WTC11 (cell line): Measurements from ENCODE around the gene EIF6. TPM values are rescaled to one million over a fixed set of nuclear protein-coding genes. Genes with fewer than 3 reads are reported as not detected.

ENCODE experiments used
- ATAC-seq: fragments of 200-7000 bp; cut with Tn5 transposase; 2 replicates; pipeline ENCODE4 v1.10.0; 2021; ENCODE audit warnings: mild to moderate bottlenecking, moderate library complexity
- CTCF ChIA-PET: fragments of 300-600 bp; sonication (Branson Sonifier 250); formaldehyde crosslinking; loops from one replicate; lab custom pipeline; 2021; ENCODE audit warnings: antibody characterized with exemption; lab: Charles Lee
- POLR2A ChIA-PET: fragments of 350-600 bp; sonication (Branson Sonifier 250); formaldehyde crosslinking; loops from one replicate; lab custom pipeline; 2021; ENCODE audit warnings: antibody characterized with exemption; lab: Charles Lee
- DNase-seq: peaks from one replicate; pipeline ENCODE4 v3.0.0; 2021; ENCODE audit warnings: low spot score
- H3K27ac Mint-ChIP-seq: 2 replicates; pipeline ENCODE4 v1.8.0; 2021; ENCODE audit warnings: mixed read lengths
- H3K27me3 Mint-ChIP-seq: 2 replicates; pipeline ENCODE4 v1.8.0; 2021; ENCODE audit warnings: low read depth, mild to moderate bottlenecking, moderate library complexity, mixed read lengths
- H3K36me3 Mint-ChIP-seq: 2 replicates; pipeline ENCODE4 v1.8.0; 2021; ENCODE audit warnings: mixed read lengths
- H3K4me1 Mint-ChIP-seq: 2 replicates; pipeline ENCODE4 v1.8.0; 2022; ENCODE audit warnings: mixed read lengths
- H3K4me3 Mint-ChIP-seq: 2 replicates; pipeline ENCODE4 v1.8.0; 2021; ENCODE audit warnings: mild to moderate bottlenecking, moderate library complexity, mixed read lengths
- H3K9me3 Mint-ChIP-seq: 2 replicates; pipeline ENCODE4 v1.8.0; 2021; ENCODE audit warnings: mixed read lengths
- ETV6 ChIP-seq: sonication (generic); formaldehyde crosslinking; IDR thresholded peaks from 2 replicates; pipeline ENCODE4 v1.8.1; 2022; ENCODE audit warnings: mild to moderate bottlenecking, missing genetic modification reagents
- GABPB1 ChIP-seq: sonication (generic); formaldehyde crosslinking; IDR thresholded peaks from 2 replicates; pipeline ENCODE4 v1.8.1; 2023; ENCODE audit warnings: mild to moderate bottlenecking, missing genetic modification reagents
- MXD4 ChIP-seq: fragments of 250-450 bp; sonication (Bioruptor Pico); IDR thresholded peaks from 2 replicates; pipeline ENCODE4 v1.8.0; 2021; ENCODE audit warnings: mild to moderate bottlenecking, moderate library complexity, borderline replicate concordance
- MYBL2 ChIP-seq: sonication (generic); formaldehyde crosslinking; IDR thresholded peaks from 2 replicates; pipeline ENCODE4 v1.8.1; 2023; ENCODE audit warnings: mild to moderate bottlenecking, moderate library complexity, missing genetic modification reagents
- NFE2L1 ChIP-seq: sonication (generic); formaldehyde crosslinking; IDR thresholded peaks from 2 replicates; pipeline ENCODE4 v1.8.1; 2023; ENCODE audit warnings: missing genetic modification reagents
- PRDM15 ChIP-seq: sonication (generic); formaldehyde crosslinking; IDR thresholded peaks from 2 replicates; pipeline ENCODE4 v1.8.0; 2022; ENCODE audit warnings: missing genetic modification reagents
- TEAD4 ChIP-seq: sonication (generic); formaldehyde crosslinking; IDR thresholded peaks from 2 replicates; pipeline ENCODE4 v1.8.0; 2022; ENCODE audit warnings: mild to moderate bottlenecking, missing genetic modification reagents
- TP53 ChIP-seq: sonication (generic); formaldehyde crosslinking; IDR thresholded peaks from 2 replicates; pipeline ENCODE4 v1.8.1; 2023; ENCODE audit warnings: mild to moderate bottlenecking, missing genetic modification reagents
- ZBTB21 ChIP-seq: sonication (generic); formaldehyde crosslinking; IDR thresholded peaks from 2 replicates; pipeline ENCODE4 v1.8.1; 2023; ENCODE audit warnings: mild to moderate bottlenecking, missing genetic modification reagents, borderline replicate concordance
- ZNF281 ChIP-seq: sonication (generic); formaldehyde crosslinking; IDR thresholded peaks from 2 replicates; pipeline ENCODE4 v1.8.0; 2023; ENCODE audit warnings: mild to moderate bottlenecking, missing genetic modification reagents
- ZNF396 ChIP-seq: fragments of 250-450 bp; sonication (Bioruptor Pico); IDR thresholded peaks from 2 replicates; pipeline ENCODE4 v1.8.0; 2021; ENCODE audit warnings: mild to moderate bottlenecking, moderate library complexity, borderline replicate concordance
- ZNF416 ChIP-seq: fragments of 250-450 bp; sonication (Bioruptor Pico); IDR thresholded peaks from 2 replicates; pipeline ENCODE4 v1.9.0; 2021; ENCODE audit warnings: mild to moderate bottlenecking, inconsistent platforms
- ZNF423 ChIP-seq: fragments of 250-450 bp; sonication (Bioruptor Pico); IDR thresholded peaks from 2 replicates; pipeline ENCODE4 v2.1.2; 2022; ENCODE audit warnings: mild to moderate bottlenecking, moderate library complexity
- ZNF671 ChIP-seq: fragments of 250-450 bp; sonication (Bioruptor Pico); IDR thresholded peaks from 2 replicates; pipeline ENCODE4 v1.8.0; 2021; ENCODE audit warnings: mild to moderate bottlenecking
- total RNA-seq: library from RNA; stranded (reverse); gene quantifications from 3 replicates; pipeline ENCODE4 v1.2.3, GENCODE V29; 2021
- TF ChIP-seq, protein P1 (sequence below): sonication (generic); formaldehyde crosslinking; IDR thresholded peaks from 2 replicates; pipeline ENCODE4 v1.8.0; 2022; ENCODE audit warnings: mild to moderate bottlenecking, missing genetic modification reagents

The EIF6 gene
- total RNA-seq, 1 experiment from 2014 or later: 157 TPM

DNA sequence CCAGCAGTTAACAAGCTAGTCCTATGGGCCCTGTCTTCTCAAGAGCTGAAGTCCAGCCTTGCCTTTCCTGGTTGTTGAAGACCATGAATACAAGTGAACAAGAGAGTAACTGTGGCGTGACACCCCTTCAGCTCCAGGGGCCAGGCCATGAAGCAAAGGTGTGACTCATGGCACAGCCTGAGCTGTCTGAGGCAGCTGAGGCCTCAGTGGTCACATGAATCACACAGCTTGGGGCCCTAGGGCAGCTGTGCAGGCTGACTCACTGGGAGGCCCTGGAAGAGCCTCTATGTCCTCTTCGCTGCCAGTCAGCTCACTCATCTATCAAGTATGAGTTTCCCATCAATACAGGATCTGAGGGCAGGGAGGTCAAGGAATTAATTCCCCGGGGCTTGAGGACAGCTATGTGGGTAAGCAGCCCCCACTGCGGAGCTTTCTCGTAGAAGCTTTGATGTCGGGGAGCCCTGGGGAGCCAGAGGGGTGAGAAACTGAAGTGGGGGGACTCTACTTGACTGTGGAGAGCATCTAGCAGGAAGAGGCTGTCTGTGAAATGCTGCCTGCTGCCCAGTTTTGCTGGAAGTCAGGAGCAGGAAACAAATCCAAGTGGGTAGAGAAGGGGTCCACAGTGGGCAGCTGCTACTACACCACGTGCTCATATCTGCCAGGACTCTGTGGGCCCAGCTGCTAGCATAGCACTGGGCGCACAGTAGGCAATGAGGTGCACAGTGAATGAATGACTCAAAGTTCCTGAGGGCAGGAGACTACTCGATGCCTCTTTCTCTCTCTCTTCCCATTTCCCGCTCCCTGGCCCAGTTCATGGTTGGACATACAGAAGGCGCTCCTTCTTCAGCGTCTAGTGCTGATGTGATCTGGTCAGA lies 21.3 kb upstream of the EIF6 start:
- H3K4me1 Mint-ChIP-seq: peaks cover 15% of the 10 kb centered on the region

DNA sequence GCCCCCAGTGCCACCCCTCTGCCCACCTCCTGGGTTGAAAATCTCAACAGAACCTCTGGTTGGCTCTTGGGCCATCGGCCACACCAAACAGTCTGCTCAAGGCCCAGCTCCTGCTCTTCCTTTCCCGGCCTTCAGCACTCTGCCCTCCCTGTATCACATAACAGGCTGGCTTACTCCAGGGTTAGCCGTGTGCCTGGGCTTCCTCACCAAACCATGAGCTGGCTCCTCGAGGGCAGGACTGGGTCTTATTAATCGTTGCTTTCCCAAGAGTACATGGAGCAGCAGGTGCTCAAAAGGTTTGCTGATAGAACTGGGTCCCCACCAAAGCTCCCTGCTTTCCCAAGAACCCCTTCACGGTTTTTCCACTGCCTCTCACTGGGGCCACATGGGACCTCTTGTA lies 20.4 kb upstream of the EIF6 start:
- ATAC-seq (no peak), DNase-seq (no peak)
- TF ChIP-seq ETV6 (CRISPR knock-in tag) (no peak), ZNF423 (no peak), ZBTB21 (no peak), MXD4 (no peak), TEAD4 (CRISPR knock-in tag) (no peak), NFE2L1 (CRISPR knock-in tag) (no peak), MYBL2 (CRISPR knock-in tag) (no peak), TP53 (CRISPR knock-in tag) (no peak), GABPB1 (CRISPR knock-in tag) (no peak), PRDM15 (CRISPR knock-in tag) (no peak), ZNF396 (CRISPR knock-in tag) (no peak), ZNF281 (CRISPR knock-in tag) (no peak), ZNF416 (CRISPR knock-in tag) (no peak)
- TF ChIP-seq, protein P1, sequence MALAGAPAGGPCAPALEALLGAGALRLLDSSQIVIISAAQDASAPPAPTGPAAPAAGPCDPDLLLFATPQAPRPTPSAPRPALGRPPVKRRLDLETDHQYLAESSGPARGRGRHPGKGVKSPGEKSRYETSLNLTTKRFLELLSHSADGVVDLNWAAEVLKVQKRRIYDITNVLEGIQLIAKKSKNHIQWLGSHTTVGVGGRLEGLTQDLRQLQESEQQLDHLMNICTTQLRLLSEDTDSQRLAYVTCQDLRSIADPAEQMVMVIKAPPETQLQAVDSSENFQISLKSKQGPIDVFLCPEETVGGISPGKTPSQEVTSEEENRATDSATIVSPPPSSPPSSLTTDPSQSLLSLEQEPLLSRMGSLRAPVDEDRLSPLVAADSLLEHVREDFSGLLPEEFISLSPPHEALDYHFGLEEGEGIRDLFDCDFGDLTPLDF (CRISPR knock-in tag): no peak
- POLR2A ChIA-PET: no interaction called here
- Mint-ChIP-seq H3K4me1 (peaks cover 14% of the 10 kb centered on the region), H3K36me3 (peaks cover 8% of the 10 kb centered on the region), H3K9me3 (no peaks in the 10 kb centered on the region), H3K27ac (no peak overlapping the region), H3K27me3 (no peaks in the 10 kb centered on the region; the same call in 1 of the 2 replicates), H3K4me3 (no peak overlapping the region)
- CTCF ChIA-PET: interaction anchor here (0.8 to 3.5 kb wide), 18 partner anchors 10 to 160 kb away, joined by 4 to 89 read pairs (median 10); partner anchors contain the start of genes EDEM2, EIF6, FAM83C and GDF5

More for the DNA sequence above, 21.3 kb upstream of the EIF6 start:
- Mint-ChIP-seq H3K27ac (peak overlapping the region; percentile 27; the same call in 1 of the 2 replicates), H3K9me3 (no peaks in the 10 kb centered on the region), H3K4me3 (no peak overlapping the region), H3K36me3 (peaks cover 10% of the 10 kb centered on the region), H3K27me3 (no peaks in the 10 kb centered on the region; the same call in 1 of the 2 replicates)
- ATAC-seq (no peak), DNase-seq (no peak)
- POLR2A ChIA-PET: no interaction called here
- CTCF ChIA-PET: interaction anchor here (0.6 to 8.0 kb wide), 32 partner anchors 9 to 708 kb away, joined by 3 to 102 read pairs (median 5); partner anchors contain the start of genes EDEM2, EIF6 and MMP24OS
- no peak for TF ChIP-seq ZNF671 (CRISPR knock-in tag)
- peak; percentile 77 for TF ChIP-seq GABPB1 (CRISPR knock-in tag)
